ENCODE measurements around the gene NRXN2. TPM values are rescaled to one million over a fixed set of nuclear protein-coding genes. Genes with fewer than 3 reads are reported as not detected.

Gene NRXN2
- total RNA-seq, 1 donor: 5.2 TPM

DNA sequence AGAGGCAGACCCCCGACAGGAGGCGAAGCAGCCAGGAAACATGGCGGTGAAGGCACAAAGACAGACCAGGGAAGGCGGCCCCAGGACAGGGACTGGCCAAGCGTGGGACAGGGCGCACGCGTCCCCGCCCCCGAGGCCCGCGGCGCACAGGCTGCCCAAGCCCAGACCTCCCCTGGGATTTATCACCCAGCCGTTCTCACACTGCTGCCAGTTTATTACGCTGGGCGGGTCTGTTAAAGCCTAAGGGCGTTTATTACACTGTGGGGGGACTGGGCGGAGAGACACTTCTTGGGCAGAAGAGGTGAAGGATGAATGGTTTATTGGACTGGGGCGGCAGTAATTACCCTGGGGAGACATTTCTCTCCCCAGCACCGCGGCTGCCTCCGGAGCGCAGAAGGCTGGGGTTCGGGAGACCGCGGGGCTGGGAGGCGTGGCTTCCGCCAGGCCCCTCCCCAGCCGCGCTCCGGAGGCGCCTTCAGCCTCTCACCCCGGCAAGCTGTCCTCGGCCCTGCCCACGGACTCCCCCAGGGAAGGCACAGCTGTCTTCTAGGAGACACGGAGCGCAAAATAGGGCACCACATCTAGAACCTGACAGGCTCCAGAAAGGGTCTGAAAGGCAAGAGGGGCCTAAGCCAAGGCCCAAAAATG is 84.9 kb downstream of the NRXN2 start:
- DNase-seq (ENCODE audit: low read depth): no peak
- TF ChIP-seq, protein P1, sequence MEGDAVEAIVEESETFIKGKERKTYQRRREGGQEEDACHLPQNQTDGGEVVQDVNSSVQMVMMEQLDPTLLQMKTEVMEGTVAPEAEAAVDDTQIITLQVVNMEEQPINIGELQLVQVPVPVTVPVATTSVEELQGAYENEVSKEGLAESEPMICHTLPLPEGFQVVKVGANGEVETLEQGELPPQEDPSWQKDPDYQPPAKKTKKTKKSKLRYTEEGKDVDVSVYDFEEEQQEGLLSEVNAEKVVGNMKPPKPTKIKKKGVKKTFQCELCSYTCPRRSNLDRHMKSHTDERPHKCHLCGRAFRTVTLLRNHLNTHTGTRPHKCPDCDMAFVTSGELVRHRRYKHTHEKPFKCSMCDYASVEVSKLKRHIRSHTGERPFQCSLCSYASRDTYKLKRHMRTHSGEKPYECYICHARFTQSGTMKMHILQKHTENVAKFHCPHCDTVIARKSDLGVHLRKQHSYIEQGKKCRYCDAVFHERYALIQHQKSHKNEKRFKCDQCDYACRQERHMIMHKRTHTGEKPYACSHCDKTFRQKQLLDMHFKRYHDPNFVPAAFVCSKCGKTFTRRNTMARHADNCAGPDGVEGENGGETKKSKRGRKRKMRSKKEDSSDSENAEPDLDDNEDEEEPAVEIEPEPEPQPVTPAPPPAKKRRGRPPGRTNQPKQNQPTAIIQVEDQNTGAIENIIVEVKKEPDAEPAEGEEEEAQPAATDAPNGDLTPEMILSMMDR (IDR thresholded peaks at IDR 0.05; ENCODE audit: insufficient read depth, low read depth, low read length): no peak
- H3K4me3 ChIP-seq (ENCODE audit: low read depth, low read length): no peak overlapping the region

DNA sequence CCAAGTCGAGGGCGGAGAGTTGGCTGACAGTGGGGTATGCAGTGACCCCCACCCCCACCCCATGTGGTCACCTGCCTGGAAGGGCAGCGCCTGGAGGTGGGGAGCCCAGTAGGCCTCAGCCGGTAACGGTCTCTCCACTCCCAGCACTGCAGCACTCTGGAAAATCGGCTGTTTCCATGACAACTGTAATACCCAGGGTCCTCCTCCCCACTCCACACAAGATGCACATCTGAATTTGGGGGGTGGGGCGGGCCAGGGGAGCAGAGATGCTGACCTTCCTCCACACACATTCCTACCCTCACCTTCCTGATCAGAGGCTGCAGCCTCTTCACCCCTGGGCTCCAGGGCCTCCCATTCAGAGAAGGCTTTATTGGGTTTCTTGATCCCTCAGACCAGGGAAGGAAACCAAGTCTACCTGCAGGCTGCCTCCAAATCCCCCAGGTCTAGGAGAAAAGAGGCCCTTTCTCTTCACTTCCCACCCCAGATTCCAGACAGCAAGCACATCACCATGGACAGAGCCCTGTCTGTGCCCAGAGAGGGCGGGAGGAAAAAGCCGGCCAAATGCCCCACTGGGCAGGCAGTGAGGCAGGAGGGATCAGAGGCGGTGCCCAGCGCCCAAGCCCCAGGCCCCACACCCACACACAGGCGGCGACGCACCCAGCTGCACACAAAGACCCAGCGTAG is 85.5 kb downstream of the NRXN2 start:
- no peak overlapping the region for H3K4me3 ChIP-seq (ENCODE audit: low read depth, low read length)
- TF ChIP-seq, protein P1 (IDR thresholded peaks at IDR 0.05; ENCODE audit: insufficient read depth, low read depth, low read length): no peak
- DNase-seq (ENCODE audit: low read depth): no peak

DNA sequence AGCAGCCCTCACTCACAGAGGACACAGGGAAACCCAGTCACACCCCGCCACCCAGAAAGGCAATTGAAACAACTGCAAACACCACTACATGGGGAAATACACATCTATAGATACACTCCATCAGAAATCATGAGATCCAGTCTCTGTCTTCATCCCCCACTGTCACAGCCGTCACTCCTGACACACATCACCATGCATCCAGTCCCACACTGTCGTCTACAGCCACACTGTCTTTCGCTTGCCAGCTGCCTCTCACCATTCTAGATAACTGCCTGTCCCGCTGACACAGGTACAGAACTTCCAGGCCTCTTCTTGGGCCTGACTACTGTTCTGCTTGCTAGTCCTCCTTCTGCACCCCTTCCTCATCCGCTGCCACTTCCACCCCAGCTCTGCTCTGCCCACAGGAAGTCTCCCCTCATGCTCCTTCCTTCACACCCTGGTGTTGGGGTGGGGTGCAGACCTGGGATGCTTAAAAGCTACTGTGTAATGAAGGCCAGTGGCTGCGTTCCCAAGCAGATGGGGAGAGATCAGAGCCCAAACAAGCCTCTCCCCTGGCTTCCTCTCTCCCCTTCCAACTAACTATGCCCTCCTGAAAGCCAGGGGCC is 89.3 kb downstream of the NRXN2 start:
- H3K4me3 ChIP-seq (ENCODE audit: low read depth, low read length): no peak overlapping the region
- DNase-seq (ENCODE audit: low read depth): no peak
- TF ChIP-seq, protein P1 (IDR thresholded peaks at IDR 0.05; ENCODE audit: insufficient read depth, low read depth, low read length): no peak

DNA sequence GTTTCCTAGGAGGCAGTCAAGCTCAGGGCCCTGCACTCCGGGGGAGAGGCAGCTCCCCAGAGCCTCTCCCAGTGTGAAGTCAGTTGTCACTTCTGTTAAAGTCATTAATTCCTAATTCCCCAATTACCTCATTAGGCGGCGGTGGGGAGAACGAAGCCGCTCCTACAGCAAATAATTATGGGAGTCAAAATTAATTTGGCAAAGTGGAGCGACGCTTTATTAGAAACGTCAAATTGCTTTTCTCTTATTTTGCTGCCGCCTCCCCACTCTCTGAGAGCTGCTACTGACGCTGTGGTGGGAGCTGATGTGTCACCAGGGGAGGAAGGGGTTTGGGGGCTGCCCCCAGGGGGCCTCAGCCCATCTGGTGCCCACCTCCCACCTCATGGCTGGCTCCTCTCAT is 90.3 kb downstream of the NRXN2 start:
- DNase-seq (ENCODE audit: low read depth): no peak
- H3K4me3 ChIP-seq (ENCODE audit: low read depth, low read length): no peak overlapping the region
- TF ChIP-seq, protein P1 (IDR thresholded peaks at IDR 0.05; ENCODE audit: insufficient read depth, low read depth, low read length): no peak

DNA sequence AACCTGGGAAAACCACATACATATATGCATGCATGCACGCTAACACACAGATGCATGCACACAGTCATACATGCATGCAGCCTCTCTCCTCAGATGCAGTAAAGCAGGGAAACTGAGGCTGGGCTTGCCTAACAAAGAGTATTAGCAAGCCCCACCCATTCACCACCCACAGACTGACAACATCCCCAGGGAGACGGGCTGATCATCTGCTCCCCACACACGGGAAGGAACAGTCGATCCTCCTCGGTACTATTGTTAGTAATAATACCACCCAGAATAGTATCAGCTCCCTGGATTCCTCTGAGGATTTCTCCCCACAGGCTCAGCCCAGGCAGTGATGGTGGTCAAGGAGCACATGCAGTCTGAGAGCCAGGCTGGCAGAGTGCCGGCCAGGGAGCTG is 90.8 kb downstream of the NRXN2 start:
- no peak overlapping the region for H3K4me3 ChIP-seq (ENCODE audit: low read depth, low read length)
- TF ChIP-seq, protein P1 (IDR thresholded peaks at IDR 0.05; ENCODE audit: insufficient read depth, low read depth, low read length): no peak
- no peak for DNase-seq (ENCODE audit: low read depth)

DNA sequence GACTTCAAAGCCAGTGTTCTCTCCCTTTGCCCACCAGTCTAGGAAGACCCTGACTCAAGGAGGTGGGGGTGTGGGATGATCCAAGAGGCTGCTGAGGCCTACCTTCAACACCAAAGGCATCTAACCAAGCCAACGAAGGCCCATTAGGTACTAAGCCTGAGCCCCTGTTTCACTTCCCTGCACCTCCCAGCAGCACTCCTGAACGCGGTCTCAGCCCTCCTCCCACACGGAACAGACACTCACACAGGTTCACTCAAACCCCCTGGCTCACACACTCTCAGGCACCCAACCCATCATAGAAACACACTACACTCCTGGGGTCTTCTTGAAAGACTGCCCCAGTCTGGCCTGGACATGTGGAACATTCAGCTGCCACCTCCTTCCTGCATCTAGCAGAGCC is 91.3 kb downstream of the NRXN2 start:
- DNase-seq (ENCODE audit: low read depth): no peak
- TF ChIP-seq, protein P1 (IDR thresholded peaks at IDR 0.05; ENCODE audit: insufficient read depth, low read depth, low read length): no peak
- H3K4me3 ChIP-seq (ENCODE audit: low read depth, low read length): no peak overlapping the region
